GM18519 (cell line): Measurements from ENCODE around the gene DPPA5.
"Not testable (repeated sequence)": the region's sequence is repeated elsewhere in the genome, so short reads cannot be mapped to it uniquely, and the experiment has no call there.

ENCODE experiments used
- ATAC-seq: cut with Tn5 transposase; IDR thresholded peaks from one replicate; pipeline ENCODE4 v1.9.1; 2021; ENCODE audit warnings: mild to moderate bottlenecking, moderate library complexity; ENCODE audit not compliant: unreplicated experiment, low FRiP score

The DPPA5 gene

DNA sequence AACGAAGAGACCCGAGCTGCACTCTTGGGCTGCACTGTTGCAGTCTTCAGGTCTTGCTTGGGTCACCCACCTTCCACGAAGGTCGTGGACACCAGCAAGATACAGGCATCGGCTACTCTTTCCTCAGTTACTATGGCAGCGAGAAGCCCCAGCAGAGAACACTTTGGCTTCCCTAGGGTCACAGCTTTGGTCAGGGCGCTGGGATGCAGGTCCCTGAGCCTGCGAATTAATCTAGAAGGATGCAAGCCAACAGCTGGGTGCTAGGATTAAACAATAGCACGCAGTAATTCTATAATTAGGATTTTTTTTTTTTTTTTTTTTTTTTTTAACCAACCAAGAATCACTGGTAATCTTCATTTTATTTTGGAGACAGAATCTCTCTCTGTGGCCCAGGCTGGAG lies 10.5 kb upstream of the DPPA5 start:
- ATAC-seq: no peak

DNA sequence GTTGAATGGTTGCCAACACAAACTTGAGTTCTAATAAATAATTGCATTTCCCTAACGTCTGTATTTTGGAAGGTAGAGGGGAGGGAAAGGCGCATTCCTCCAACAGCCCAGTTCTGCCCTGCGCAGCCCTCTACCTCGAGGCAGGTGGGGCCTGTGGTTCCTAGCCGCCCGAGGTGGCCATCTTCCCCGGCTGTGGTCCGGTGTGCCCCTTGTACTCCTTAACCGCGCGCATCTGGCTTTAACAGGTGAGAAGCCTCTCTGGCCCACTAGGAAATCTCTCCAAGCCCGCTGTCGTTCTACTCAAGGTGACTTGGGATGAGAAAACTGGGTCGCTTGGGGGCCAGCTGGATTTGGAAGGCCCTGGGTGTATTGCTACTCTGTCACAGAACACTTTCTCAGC lies 10.0 kb upstream of the DPPA5 start:
- ATAC-seq: no peak

DNA sequence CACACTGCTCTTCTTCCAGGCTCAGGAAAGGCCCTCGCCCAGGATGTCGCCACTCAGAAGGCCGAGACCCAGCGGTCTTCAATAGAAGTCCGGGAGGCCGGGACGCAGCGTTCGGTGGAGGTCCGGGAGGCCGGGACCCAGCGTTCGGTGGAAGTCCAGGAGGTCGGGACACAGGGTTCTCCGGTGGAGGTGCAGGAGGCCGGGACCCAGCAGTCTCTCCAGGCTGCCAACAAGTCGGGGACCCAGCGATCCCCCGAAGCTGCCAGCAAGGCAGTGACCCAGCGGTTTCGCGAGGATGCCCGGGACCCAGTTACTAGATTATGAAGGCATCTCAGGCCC lies 9.4 kb upstream of the DPPA5 start:
- no peak for ATAC-seq

DNA sequence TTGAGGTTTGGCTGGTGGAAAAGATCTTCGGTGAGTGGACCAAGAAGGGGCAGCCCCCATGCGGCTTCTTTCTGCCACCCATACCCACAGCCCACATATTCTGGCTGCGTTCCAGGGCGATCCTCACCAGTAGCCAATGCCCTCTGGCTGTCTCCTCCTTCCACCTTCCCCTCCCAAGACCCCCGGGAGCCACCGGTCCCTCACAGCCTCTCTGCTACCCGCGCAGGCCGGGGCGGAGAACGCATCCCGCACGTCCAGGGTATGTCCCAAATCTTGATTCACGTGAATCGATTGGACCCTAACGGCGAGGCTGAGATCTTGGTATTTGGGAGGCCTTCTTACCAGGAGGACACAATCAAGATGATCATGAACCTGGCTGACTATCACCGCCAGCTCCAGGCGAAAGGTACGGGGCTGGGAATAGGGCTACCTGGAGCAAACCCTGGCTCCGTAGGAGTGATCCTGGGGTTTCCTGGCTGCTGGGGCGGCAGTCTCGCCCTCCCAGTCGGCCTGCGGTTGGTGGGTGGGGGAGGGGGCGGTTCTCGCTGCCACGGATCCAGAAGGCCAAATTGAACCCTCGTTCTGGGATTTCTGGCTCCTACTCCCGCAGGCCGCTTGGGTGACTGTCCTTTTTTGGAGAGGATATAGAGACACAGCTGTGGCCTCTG lies 8.9 kb upstream of the DPPA5 start:
- ATAC-seq: no peak

DNA sequence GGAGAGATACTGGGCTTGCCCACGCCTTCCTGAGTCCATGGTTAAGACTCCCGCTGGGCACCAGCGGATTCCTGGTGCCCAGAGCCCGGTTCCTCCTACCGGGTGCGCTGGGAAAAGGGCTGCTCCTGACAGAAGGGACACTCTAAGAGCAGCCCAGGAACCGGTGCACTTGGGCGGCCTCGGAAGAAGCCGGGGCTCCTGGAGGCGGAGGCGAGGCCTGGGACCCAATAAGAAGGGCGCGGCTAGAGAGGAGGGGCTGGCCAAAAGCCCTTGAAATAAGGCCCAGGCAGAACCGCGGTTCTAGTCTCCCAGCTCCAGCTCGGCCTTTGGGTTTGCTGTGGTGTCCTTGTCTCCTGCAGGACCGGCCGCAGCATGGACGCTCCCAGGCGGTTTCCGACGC lies 8.3 kb upstream of the DPPA5 start, which contains the start of gene KHDC3L:
Gene KHDC3L (plus strand): TSS at position 301 of the 400 bp plus-strand sequence. CDS start 72 bp downstream, at position 373.
- ATAC-seq: no peak

DNA sequence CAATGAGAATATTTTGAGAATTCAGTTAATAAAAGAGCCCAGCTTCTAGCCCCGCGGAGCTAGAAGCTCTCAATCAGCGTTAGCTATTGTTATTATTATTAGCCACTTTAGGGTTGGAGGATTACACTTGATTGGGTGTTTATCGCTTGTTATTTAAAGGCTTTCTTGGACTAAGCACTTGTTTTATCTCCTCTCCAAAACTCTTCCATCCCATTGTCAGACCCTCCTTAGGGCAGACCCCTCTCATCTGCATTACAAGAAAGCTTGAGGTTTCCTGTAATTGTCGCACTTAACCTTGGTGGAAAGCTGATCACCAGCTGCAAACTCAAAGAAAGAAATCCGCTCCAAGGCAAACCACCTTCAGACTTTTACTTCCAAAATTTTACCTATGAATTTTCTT lies 4.8 kb downstream of the DPPA5 start:
- no peak for ATAC-seq

DNA sequence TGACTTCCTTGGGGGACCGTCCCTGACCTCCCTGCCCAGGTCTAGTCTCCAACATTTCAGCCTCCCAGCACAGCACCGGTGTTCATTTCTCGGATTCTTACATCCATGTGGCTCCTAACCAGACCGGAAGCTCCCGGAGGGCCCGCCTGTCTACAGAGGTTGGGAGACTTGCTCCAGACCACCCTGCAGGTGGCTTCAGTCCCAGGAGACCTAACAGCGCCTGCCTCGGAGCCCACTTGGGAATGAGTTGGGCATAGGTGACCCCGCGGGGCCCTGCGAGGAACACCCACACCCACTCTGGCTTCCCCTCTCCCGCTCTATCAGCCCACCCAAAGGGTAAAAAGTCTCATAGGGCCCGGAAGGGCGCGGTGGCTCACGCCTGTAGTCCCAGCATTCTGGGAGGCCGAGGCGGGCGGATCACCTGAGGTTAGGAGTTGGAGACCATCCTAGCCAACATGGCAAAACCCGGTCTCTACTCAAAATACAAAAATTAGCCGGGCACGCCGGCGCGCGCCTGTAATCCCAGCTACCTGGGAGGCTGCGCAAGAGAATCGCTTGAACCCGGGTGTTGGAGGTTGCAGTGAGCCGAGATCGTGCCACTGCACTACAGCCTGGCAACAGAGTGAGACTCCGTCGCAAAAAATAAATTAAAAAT lies 5.4 kb downstream of the DPPA5 start:
- no peak for ATAC-seq

DNA sequence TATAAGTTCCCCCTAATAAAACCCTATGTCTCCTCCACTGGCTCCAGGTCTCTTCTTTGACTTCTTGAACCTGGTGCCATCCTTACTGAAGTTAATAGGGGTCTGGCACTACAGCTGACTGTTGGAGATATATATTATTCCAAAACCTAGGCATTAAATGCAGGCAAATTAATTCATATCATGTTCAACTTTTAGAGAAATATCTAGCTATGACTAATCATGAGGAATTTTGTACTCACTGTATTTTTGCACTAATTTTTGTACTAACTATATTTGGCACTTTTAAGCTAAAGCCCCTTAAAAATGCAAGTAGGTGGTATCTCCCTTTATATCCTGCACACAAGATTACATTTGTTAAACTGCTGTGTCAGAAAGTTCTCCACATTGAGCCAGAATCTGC lies 10.9 kb downstream of the DPPA5 start:
- ATAC-seq: no peak

DNA sequence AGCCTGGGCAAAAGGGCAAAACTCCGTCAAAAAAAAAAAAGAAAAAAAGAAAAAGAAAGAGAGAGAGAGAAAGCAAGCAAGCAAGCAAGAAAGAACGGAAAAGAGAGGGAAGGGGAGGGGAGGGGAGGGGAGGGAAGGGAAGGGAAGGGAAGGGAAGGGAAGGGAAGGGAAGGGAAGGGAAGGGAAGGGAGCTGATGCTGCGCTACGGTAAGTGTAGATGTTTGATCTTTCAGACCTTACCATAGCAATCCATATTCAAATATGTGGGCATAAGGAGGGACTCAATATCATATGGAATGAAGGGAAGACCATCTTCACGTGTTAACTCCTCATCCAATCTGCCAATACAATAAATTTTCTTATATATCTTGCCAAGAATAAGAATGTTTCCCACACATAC lies 11.9 kb downstream of the DPPA5 start:
- ATAC-seq: no peak

DNA sequence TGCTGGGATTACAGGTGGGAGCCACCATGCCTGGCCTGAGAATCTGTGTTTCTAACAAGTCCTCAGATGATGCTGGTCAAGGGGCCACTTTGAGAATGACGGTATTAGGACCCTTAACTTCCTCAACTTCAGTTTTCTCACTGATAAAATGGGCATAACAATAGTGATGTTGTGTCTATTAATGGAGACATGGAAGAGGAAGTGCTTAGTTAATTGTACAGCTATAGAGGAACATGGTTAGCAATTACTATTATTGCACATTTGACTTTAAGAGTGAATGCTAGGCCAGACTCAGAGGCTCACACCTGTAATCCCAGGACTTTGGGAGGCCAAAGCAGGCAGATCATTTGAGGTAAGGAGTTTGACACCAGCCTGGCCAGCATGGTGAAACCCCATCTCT lies 12.7 kb downstream of the DPPA5 start:
- ATAC-seq: no peak

DNA sequence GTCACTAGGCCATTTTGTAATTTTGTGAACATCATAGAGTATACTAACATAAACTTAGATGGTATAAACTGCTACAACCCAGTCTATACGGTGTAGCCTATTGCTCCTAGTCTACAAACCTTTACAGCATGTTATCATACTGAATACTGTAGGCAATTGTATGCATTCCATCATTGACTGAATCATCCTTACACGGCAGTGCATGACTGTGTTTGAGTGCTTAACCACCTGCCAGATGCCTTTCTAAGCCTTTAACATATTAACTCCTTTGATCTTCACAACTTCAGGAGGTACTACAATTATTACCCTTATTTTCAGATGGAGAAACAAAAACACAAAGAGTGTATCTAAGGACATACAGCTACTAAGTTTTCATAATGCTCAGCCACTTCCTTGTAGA lies 14.0 kb downstream of the DPPA5 start:
- ATAC-seq: no peak

DNA sequence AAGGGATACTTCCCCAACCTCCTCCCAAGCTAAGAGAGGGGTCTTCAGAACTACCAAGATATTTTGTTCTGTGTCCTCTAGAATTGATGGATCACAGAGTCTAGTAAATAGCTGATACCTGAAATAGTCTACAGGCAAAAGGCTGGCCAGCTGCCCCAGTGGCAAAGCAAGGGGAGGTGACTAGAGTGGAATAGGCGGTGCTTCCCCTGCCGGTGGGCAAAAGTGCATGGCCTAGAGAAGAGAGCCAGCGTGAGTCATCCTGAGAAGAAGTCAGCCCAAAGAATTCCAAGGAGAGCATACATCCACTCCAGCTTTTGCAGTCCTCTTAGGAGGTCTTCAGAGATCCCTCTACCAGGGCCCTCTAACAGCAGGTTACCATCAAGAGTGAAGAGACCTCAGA lies 14.7 kb downstream of the DPPA5 start:
- no peak for ATAC-seq

DNA sequence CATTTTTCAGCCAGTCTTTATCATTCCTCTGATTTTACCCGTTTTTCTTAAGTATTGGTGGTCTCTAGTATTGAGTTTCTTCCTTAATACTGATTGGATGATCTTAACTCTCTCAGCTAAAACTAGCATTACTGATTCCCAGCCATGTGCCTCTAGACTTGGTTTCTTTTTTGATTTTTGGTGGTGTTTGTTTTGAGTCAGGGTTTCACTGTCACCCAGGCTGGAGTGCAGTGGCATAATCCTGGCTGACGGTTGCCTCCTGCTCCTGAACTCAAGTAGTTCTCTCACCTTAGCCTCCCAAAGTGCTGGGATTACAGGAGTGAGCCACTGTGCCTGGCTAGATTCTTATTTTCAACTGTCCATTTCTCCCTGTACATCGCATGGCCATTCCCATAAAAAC lies 24.9 kb downstream of the DPPA5 start:
- ATAC-seq: peak; percentile 55

DNA sequence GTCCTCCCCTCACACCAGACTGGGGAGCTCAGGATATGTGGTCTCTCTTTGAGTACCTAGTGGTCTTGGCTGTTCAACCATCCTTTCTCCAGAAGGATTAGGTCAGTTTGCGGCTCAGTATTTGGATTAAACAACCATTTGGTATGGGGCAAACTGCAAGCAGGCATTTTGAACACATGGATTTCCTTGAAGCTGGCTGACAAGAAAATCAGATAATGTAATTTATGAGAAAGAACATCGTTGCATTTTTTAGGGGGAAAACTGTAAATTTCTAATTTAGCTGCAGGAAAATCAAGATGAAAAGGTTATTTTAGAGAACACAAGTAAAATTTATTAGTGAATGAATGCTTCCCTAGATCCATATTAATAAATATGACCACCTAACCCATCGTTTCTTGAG lies 25.3 kb downstream of the DPPA5 start:
- ATAC-seq: no peak

DNA sequence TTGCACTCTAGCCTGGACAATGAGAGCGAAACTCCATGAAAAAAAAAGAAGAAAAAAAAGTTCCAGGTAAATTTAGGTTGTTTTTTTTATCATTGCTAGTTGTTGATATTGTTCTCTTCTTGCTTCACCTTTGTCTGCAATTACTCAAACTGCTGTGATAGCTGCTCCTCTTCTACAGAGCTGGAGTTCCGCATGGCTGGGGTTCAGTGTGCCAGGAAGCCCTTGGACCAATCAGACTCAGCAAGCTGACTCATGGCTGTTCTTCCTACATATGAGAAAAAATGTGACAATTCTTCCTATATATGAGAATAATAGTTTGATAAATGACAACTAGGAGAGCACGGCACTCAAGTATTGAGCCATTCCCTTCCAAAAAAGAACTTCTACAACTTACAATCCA lies 28.4 kb downstream of the DPPA5 start:
- no peak for ATAC-seq

DNA sequence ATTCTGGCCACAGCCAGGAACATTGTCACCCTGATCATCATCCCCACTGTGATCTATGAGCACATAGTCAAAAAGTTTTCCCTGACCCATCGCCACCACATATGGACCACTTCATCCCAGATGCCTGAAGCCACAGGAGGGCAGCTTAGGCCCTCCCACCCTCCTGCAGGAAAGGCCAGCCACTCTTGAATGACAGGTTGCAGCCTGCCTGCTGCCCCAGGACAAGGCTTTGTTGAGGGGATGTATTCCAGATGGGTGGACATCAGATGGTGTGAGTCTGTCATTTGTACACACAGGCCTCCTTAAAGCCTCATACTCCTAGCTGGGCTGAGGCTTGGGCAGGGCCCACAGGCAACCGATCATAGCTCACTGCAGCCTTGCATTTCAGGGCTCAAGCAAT lies 30.8 kb downstream of the DPPA5 start:
- ATAC-seq: no peak

DNA sequence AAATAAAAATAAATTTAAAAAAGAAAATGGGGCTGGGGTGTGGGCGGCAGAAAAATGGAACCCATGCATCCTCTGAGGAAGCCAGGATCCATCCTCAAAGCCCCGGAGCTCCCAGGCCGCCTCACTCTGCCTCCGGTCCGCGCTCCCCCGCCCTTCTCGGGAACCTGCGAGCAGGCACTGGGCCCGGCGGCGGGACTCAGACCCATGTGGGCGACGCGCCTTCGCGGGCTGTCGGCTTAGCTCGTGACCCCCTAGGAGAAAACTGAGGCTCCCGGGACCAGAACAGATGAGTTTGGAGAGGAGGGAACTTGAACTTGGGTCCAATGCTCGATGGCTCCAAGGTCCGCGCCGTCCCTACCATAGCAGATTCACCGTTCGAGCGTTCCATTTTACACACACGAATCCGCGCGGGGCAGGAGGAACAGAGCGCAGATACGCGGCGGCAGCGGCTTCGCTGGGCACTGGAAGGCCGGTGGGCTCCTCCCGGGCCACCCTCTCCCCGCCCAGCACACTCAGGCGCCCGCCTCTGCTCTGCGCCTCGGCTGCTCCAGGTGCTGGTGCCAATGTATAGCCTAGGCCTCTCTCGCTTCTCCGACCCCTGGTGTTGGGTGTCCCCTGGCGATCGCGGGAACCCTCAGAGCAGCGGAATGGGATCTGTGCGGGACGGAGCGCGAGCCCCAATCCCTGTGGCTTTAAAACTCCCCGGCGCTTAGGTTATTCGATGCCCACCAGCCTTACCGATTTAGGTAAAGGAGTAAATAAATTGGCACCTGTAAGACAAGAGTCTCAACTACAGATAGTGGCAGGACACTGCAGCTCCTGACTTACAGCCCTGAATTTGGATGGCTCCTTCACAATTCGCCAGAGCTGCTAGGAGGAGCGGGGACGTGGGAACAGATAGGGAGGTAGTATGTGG lies 39.2 kb downstream of the DPPA5 start:
- ATAC-seq: no peak

DNA sequence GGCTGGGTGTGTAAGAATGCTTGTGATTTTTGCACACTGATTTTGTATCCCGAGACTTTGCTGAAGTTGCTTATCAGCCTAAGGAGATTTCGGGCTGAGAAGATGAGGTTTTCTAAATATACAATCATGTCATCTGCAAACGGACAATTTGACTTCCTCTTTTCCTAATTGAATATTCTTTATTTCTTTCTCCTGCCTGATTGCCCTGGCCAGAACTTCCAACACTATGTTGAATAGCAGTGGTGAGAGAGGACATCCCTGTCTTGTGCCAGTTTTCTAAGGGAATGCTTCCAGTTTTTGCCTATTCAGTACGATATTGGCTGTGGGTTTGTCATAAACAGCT lies 43.6 kb downstream of the DPPA5 start:
- not testable (repeated sequence) for ATAC-seq

DNA sequence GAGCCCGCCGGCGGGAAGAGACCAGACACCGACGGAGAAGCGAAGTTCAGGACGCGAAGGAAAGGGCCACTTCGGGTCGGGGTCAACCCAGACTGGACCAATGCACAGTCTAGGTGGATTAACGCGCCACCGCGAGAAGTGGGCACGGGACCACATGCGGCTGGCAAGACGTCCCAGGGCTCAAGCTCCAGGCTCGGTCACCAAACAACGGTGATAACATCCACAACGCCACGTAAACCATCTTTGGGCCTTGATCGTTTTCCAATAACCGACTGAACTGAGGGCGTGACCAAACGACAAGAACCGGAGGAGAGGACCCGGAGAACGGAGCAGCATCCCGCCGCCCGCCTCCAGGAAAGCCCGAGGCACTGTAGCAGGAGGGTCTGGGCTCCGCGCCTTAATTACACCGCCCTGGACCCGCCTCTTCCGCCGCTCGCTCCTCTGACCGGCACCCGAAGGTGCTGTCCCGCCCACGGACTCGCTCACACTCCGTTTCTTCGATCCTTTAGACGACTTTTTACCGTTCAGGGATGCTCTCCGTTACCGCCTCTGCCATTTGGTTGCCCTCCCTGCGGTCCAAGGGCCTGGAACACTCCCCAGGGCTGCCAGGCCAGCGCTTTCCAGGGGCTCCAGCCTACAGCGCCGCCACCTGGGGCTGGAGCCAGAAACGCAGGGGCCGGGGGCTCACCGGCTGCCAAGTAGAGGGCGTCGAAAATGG lies 44.1 kb downstream of the DPPA5 start:
- ATAC-seq: peak; percentile 81

DNA sequence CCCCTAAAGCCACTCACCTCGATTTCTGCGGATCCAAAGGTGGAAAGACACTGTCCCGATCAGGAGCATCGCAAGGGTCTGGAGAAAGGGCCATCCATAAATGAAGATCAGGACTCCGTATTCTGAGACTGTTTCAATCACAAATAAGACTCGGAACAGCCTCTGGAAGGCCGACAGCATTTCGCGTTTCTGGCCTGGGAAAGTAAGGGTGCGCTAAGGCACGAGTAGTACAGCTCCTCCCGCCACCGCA lies 44.6 kb downstream of the DPPA5 start:
- peak; percentile 34 for ATAC-seq
